Measurements from ENCODE around the gene CYP2S1.
A peak's percentile ranks its signal among the peaks of the same experiment; 100 is the strongest.

The CYP2S1 gene

GRCh38 chr19:41194157-41194552, 1.1 kb downstream of the CYP2S1 start:
- peak in 1 of 56 donors; percentile 11 for DNase-seq

GRCh38 chr19:41195675-41196497, 2.9 kb downstream of the CYP2S1 start:
- DNase-seq, result no peak

GRCh38 chr19:41198559-41198958, 5.5 kb downstream of the CYP2S1 start:
- DNase-seq, result no peak

GRCh38 chr19:41203371-41203770, 10.4 kb downstream of the CYP2S1 start:
- DNase-seq, result no peak

- DNase-seq, result peak in 50 of 56 donors; percentile 6 to 85 (median 45)
These were observed 11.3 kb downstream of the CYP2S1 start for GRCh38 chr19:41204338-41204737.

- DNase-seq, result no peak
These were observed 13.0 kb downstream of the CYP2S1 start for GRCh38 chr19:41205995-41206394.

- DNase-seq, result no peak
These were observed 13.4 kb downstream of the CYP2S1 start for GRCh38 chr19:41206456-41206855.

GRCh38 chr19:41206926-41207750, 14.1 kb downstream of the CYP2S1 start:
- DNase-seq, result no peak

- DNase-seq, result no peak
These were observed 21.1 kb downstream of the CYP2S1 start for GRCh38 chr19:41214161-41214560.

GRCh38 chr19:41217741-41218140, 24.7 kb downstream of the CYP2S1 start:
- no peak for DNase-seq

- no peak for DNase-seq
These were observed 25.2 kb downstream of the CYP2S1 start for GRCh38 chr19:41218249-41218614.

- DNase-seq, result peak in 47 of 56 donors; percentile 18 to 81 (median 62)
These were observed 25.8 kb downstream of the CYP2S1 start, which contains the start of gene AXL for GRCh38 chr19:41218615-41219507. Gene AXL, plus strand, starts transcription at chr19:41219223. Its CDS starts 170 bp downstream, at chr19:41219393.

GRCh38 chr19:41219924-41220567, 27.0 kb downstream of the CYP2S1 start:
- DNase-seq, result peak in 3 of 56 donors; percentile 6 to 17 (median 14)

- DNase-seq, result no peak
These were observed 27.8 kb downstream of the CYP2S1 start for GRCh38 chr19:41220811-41221210.

- no peak for DNase-seq
These were observed 28.6 kb downstream of the CYP2S1 start for GRCh38 chr19:41221514-41222205.

GRCh38 chr19:41222240-41222639, 29.2 kb downstream of the CYP2S1 start:
- DNase-seq, result peak in 4 of 56 donors; percentile 4 to 18 (median 8)

- DNase-seq, result no peak
These were observed 30.6 kb downstream of the CYP2S1 start for GRCh38 chr19:41223431-41224234.

GRCh38 chr19:41224632-41225031, 31.6 kb downstream of the CYP2S1 start:
- no peak for DNase-seq
